Hepatocyte (in vitro differentiated cells): ENCODE results near the gene SLAMF9.

ENCODE experiments used
- CTCF ChIP-seq: fragments of 200-600 bp; sonication (generic); IDR thresholded peaks from 2 replicates; pipeline ENCODE4 v1.5.1; 2016; ENCODE audit warnings: antibody characterized with exemption, mild to moderate bottlenecking; ENCODE audit not compliant: poor library complexity
- EZH2 ChIP-seq: fragments of 200-600 bp; sonication (generic); IDR thresholded peaks from 2 replicates; pipeline ENCODE4 v1.6.1; 2016; ENCODE audit warnings: antibody characterized with exemption, mild to moderate bottlenecking, borderline replicate concordance
- EZH2phosphoT487 ChIP-seq: fragments of 200-600 bp; sonication (generic); IDR thresholded peaks from one replicate; pipeline ENCODE4 v1.6.1; 2018; ENCODE audit warnings: antibody characterized with exemption, mild to moderate bottlenecking, low read depth, moderate library complexity; ENCODE audit not compliant: unreplicated experiment, severe bottlenecking

- TF ChIP-seq CTCF (no peak), EZH2 (no peak), EZH2phosphoT487 (no peak)
Observed at GRCh38 chr1:159921251-159921650, 32.8 kb downstream of the SLAMF9 start.
